CD4-positive, alpha-beta T cell (primary cell): ENCODE data around the gene GATA5. TPM values are rescaled to one million over a fixed set of nuclear protein-coding genes. Genes with fewer than 3 reads are reported as not detected.

Experiments
- ATAC-seq: fragments of 200-7000 bp; cut with Tn5 transposase; one replicate; pipeline ENCODE4 v1.10.0; 2022; ENCODE audit warnings: mild to moderate bottlenecking; ENCODE audit not compliant: poor library complexity
- CTCF ChIA-PET: fragments of 350-600 bp; sonication (Branson Sonifier 250); formaldehyde crosslinking; loops from one replicate; lab custom pipeline; 2021; ENCODE audit warnings: antibody characterized with exemption, inconsistent platforms; lab: Charles Lee
- POLR2A ChIA-PET: fragments of 350-600 bp; sonication (Branson Sonifier 250); formaldehyde crosslinking; loops from one replicate; lab custom pipeline; 2021; ENCODE audit warnings: antibody characterized with exemption, inconsistent platforms; lab: Charles Lee
- DNase-seq, 14 experiments: peaks; one replicate each; pipeline ENCODE4 v3.0.0-alpha.2; 2013 to 2020; ENCODE audit warnings: mixed read lengths in 2 of 14
- H3K27ac ChIP-seq, 2 donors: one replicate each; pipeline versions ENCODE4 v1.5.1 to v1.7.0; 2013; ENCODE audit warnings: low read length in 2 of 2, low read depth in 1 of 2, mild to moderate bottlenecking in 1 of 2
- H3K27me3 ChIP-seq, 2 experiments: 1 replicate in 1 of 2; 2 replicates in 1 of 2; pipeline versions ENCODE4 v1.6.1 to v1.7.0; 2013; ENCODE audit warnings: low read length in 2 of 2, control low read depth in 1 of 2, mild to moderate bottlenecking in 1 of 2, moderate library complexity in 1 of 2; ENCODE audit not compliant: insufficient read depth in 2 of 2, control insufficient read depth in 1 of 2
- H3K36me3 ChIP-seq: one replicate; pipeline ENCODE4 v1.6.1; 2013; ENCODE audit warnings: low read length, control low read depth; ENCODE audit not compliant: insufficient read depth
- H3K4me1 ChIP-seq: one replicate; pipeline ENCODE4 v1.6.1; 2013; ENCODE audit warnings: low read length, control low read depth; ENCODE audit not compliant: insufficient read depth
- H3K4me3 ChIP-seq: one replicate; pipeline ENCODE4 v1.5.1; 2013; ENCODE audit warnings: mild to moderate bottlenecking, low read length, moderate library complexity
- H3K9me3 ChIP-seq, 2 experiments: 1 replicate in 1 of 2; 2 replicates in 1 of 2; pipeline versions ENCODE4 v1.6.1 to v1.7.0; 2013; ENCODE audit warnings: low read length in 2 of 2, mild to moderate bottlenecking in 2 of 2, control low read depth in 1 of 2, moderate library complexity in 1 of 2; ENCODE audit not compliant: control insufficient read depth in 1 of 2, insufficient read depth in 1 of 2
- H3K27ac Mint-ChIP-seq: one replicate; pipeline ENCODE4 v1.8.0; 2020; ENCODE audit warnings: mixed read lengths
- H3K27me3 Mint-ChIP-seq: one replicate; pipeline ENCODE4 v1.8.0; 2021; ENCODE audit warnings: mixed read lengths
- H3K36me3 Mint-ChIP-seq: one replicate; pipeline ENCODE4 v1.8.0; 2021; ENCODE audit warnings: low read depth, mixed read lengths
- H3K4me1 Mint-ChIP-seq: one replicate; pipeline ENCODE4 v1.8.0; 2021; ENCODE audit warnings: low read depth, mixed read lengths
- H3K4me3 Mint-ChIP-seq: one replicate; pipeline ENCODE4 v1.8.0; 2020; ENCODE audit warnings: mild to moderate bottlenecking, mixed read lengths
- H3K9me3 Mint-ChIP-seq: one replicate; pipeline ENCODE4 v1.8.0; 2020; ENCODE audit warnings: mixed read lengths
- intact Hi-C, 2 experiments: fragments of 100-400 bp; cut with DNase I in 1 of 2; cut with micrococcal nuclease in 1 of 2; formaldehyde crosslinking; loops; one replicate each; pipeline versions ENCODE4 v1.15.1 to v1.9.0; 2023 to 2025; cut with DNase I, micrococcal nuclease
- total RNA-seq, 174 experiments: library from RNA in 2 of 174; stranded (reverse) in 2 of 174; gene quantifications; one replicate each; pipeline ENCODE4 v1.2.3 and lab custom pipeline; 2021 to 2026
- TF ChIP-seq, protein P1 (sequence below): fragments of 200-600 bp; IDR thresholded peaks from one replicate; pipeline ENCODE4 v1.8.0; 2022; ENCODE audit warnings: antibody characterized with exemption, mild to moderate bottlenecking

GATA5 gene
- total RNA-seq, 2 experiments from 2014 or later, result not detected

DNA sequence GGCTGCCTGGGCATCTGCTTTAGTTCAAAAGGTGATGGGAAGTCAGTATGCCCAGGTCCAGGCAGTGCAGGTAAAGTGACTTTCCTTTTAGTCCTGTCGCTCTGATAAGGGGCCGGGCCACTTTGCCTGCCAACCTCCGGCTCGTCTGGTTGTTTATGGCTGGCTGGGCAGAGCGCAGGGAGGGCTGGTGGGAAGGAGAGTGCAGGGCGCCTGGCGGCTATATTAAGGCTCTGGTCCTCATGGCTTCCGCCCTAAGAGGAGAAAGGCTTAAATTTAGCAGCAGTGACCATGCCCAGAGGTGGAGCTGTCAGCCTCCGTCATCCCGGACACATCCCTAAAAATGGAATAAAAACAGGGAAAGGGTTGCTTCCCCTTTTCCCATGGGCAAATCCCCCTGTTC, 14.6 kb downstream of the GATA5 start:
- POLR2A ChIA-PET, result no interaction called here
- no peaks in the 10 kb centered on the region for H3K36me3 Mint-ChIP-seq
- no peaks in the 10 kb centered on the region for H3K4me1 Mint-ChIP-seq
- Histone ChIP-seq H3K27ac (no peak overlapping the region), H3K4me3 (no peak overlapping the region), H3K36me3 (no peaks in the 10 kb centered on the region), H3K27me3 (peaks cover 0 to 2% of the 10 kb centered on the region in 2 experiments), H3K4me1 (no peaks in the 10 kb centered on the region), H3K9me3 (no peaks in the 10 kb centered on the region)
- H3K9me3 Mint-ChIP-seq, result no peaks in the 10 kb centered on the region
- intact Hi-C loops, result no loop called here
- DNase-seq (no peak), ATAC-seq (no peak)
- H3K27ac Mint-ChIP-seq, result no peak overlapping the region
- H3K27me3 Mint-ChIP-seq, result peaks cover 10% of the 10 kb centered on the region
- no peak overlapping the region for H3K4me3 Mint-ChIP-seq
- TF ChIP-seq, protein P1, sequence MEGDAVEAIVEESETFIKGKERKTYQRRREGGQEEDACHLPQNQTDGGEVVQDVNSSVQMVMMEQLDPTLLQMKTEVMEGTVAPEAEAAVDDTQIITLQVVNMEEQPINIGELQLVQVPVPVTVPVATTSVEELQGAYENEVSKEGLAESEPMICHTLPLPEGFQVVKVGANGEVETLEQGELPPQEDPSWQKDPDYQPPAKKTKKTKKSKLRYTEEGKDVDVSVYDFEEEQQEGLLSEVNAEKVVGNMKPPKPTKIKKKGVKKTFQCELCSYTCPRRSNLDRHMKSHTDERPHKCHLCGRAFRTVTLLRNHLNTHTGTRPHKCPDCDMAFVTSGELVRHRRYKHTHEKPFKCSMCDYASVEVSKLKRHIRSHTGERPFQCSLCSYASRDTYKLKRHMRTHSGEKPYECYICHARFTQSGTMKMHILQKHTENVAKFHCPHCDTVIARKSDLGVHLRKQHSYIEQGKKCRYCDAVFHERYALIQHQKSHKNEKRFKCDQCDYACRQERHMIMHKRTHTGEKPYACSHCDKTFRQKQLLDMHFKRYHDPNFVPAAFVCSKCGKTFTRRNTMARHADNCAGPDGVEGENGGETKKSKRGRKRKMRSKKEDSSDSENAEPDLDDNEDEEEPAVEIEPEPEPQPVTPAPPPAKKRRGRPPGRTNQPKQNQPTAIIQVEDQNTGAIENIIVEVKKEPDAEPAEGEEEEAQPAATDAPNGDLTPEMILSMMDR, result no peak
- CTCF ChIA-PET, result no interaction called here

DNA sequence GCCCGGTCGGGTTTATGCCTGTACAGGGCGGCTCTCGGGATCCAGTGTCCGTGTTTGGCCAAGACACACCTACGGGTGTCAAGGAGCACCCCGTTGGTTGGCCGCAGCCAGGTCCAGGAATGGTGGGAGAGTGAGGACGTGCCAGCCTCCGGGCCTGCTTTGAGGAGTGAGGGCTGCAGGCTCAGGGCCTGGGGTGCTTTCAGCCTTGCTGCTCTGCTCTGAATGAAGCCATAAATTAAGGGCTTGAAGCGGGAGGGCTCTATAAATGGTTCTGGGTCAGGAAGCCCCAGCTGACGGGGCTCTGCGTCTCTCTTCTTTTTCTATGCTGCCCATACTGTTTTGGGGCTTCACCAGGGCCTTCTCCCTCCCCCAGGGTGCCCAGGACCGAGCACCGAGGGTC, 15.1 kb downstream of the GATA5 start:
- H3K36me3 ChIP-seq, result no peaks in the 10 kb centered on the region
- peaks cover 12% of the 10 kb centered on the region for H3K27me3 Mint-ChIP-seq
- H3K4me3 ChIP-seq, result no peak overlapping the region
- ChIA-PET CTCF (interaction anchor here (0.5 kb wide), 1 partner anchor 1321 kb away, joined by 3 read pairs; no protein-coding TSS in a partner anchor), POLR2A (no interaction called here)
- TF ChIP-seq, protein P1, result no peak
- H3K27ac Mint-ChIP-seq, result no peak overlapping the region
- no peaks in the 10 kb centered on the region for H3K9me3 ChIP-seq
- H3K4me3 Mint-ChIP-seq, result no peak overlapping the region
- H3K4me1 Mint-ChIP-seq, result no peaks in the 10 kb centered on the region
- no peak overlapping the region for H3K27ac ChIP-seq
- H3K9me3 Mint-ChIP-seq, result no peaks in the 10 kb centered on the region
- intact Hi-C loops, result no loop called here
- peaks cover 0 to 2% of the 10 kb centered on the region in 2 experiments for H3K27me3 ChIP-seq
- DNase-seq, result no peak
- no peak for ATAC-seq
- no peaks in the 10 kb centered on the region for H3K4me1 ChIP-seq
- H3K36me3 Mint-ChIP-seq, result no peaks in the 10 kb centered on the region

DNA sequence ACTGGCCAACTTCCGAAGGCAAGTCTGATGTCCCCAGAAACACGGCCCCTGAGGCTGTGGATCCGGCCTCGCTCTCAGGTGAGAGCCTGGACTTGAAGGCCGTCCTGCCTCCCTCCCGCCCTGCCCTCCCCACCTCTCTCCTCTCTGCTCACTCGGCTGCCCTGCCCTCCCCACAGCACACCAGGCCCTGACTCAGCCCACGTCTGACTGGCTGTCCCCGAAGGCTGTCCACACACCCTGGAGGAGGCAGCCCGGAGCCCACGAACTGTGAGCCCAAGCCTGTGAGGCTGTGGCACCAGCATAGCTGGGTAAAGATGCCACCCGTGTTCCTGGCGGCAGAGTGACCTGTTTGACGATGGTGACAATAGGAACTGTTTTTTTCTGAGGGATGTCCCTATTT, 16.3 kb downstream of the GATA5 start:
- H3K4me3 Mint-ChIP-seq, result no peak overlapping the region
- TF ChIP-seq, protein P1, result no peak
- POLR2A ChIA-PET, result no interaction called here

More for the DNA sequence above, 16.3 kb downstream of the GATA5 start:
- Histone ChIP-seq H3K4me3 (no peak overlapping the region), H3K27me3 (peaks cover 0 to 4% of the 10 kb centered on the region in 2 experiments), H3K9me3 (no peaks in the 10 kb centered on the region), H3K36me3 (no peaks in the 10 kb centered on the region), H3K27ac (no peak overlapping the region), H3K4me1 (no peaks in the 10 kb centered on the region)
- intact Hi-C loops, result no loop called here
- DNase-seq (no peak), ATAC-seq (no peak)
- CTCF ChIA-PET, result no interaction called here
- no peak overlapping the region for H3K27ac Mint-ChIP-seq
- no peaks in the 10 kb centered on the region for H3K4me1 Mint-ChIP-seq
- H3K36me3 Mint-ChIP-seq, result no peaks in the 10 kb centered on the region
- H3K27me3 Mint-ChIP-seq, result peaks cover 12% of the 10 kb centered on the region
- no peaks in the 10 kb centered on the region for H3K9me3 Mint-ChIP-seq
